ENCODE data around the gene GPC5.
"Not testable (repeated sequence)": the region's sequence is repeated elsewhere in the genome, so short reads cannot be mapped to it uniquely, and the experiment has no call there.

GPC5 gene

DNA sequence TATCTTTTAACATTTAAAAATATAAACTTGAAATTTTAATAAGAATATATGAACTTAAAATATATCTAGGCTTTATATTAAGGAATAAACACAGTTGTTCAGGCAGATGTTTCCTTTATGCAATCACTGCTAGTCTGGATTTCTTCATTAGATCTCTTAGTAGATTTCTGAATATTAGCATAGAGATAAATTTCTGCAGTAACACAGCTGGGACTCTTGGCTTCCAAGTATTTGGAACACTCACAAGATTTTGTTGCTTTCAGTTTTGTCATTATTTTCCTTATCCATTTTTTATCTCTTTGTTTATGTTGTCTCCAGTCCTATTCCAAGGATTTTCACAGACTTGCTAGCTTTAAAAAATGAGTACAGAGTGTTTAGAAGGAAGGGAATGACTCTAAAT lies 857.1 kb downstream of the GPC5 start:
- no peak for TF ChIP-seq ZNF274 (IDR thresholded peaks at IDR 0.05; ENCODE audit: low read depth, low read length)
- H3K4me3 ChIP-seq (ENCODE audit: low read length) = no peak overlapping the region

DNA sequence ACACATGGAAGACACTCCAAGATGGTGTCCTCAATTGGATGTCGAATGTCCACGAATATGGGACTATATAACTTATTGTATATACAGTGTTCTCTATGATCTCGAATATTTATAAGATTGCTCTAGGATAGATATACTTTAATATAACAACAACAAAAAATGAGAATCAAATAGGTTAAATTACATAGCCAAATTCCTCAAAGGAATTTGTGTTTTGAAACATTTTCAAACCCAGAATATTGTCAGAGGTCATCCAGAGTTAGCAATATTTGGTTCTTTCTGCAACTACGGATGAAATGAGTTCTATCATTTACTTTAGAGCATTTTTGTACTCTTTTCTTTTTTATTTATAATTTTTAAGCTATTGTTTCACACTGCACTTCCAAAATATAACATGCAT lies 857.8 kb downstream of the GPC5 start:
- TF ChIP-seq ZNF274 (IDR thresholded peaks at IDR 0.05; ENCODE audit: low read depth, low read length) = no peak
- no peak overlapping the region for H3K4me3 ChIP-seq (ENCODE audit: low read length)

DNA sequence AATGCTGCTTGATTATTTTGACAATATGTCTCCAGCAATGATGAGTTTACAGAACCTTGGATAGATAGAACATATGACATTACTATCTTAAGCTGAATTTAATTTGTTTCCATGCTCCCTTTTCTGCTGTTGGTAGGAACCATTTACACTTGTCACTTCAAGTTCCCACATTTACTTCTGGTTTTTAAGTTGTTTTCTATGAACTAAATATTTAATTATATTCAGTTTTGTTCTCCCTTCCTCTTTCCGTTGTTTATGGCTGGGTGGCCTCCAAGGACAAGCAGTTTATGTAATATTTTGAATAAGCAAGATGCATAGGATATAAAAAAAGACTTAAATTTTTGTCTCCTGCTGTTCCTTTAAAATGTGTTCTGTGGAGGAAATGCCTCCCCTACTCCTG lies 860.6 kb downstream of the GPC5 start:
- TF ChIP-seq ZNF274 (IDR thresholded peaks at IDR 0.05; ENCODE audit: low read depth, low read length) = no peak

DNA sequence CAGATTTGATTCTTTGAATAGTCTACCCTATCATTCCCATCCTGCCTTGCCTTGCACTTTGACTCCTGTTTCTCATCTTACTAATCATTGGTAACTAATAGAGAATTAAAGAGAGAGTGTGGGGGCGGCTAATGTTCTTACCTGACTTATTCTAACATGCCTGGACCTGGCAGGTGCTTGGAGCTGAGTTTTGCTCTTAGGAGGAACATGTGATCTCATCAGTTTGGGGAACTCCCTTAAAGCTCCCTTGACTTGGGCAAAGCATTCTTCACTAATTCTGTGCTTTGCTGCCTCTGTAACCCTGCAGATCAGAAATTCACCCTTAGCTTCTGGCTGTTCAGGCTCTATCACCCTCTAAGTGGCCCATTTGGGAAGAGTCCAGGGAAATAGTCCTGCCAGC lies 861.1 kb downstream of the GPC5 start:
- H3K4me3 ChIP-seq (ENCODE audit: low read length) = no peak overlapping the region
- TF ChIP-seq ZNF274 (IDR thresholded peaks at IDR 0.05; ENCODE audit: low read depth, low read length) = no peak

More for the DNA sequence above, 860.6 kb downstream of the GPC5 start:
- H3K4me3 ChIP-seq (ENCODE audit: low read length) = no peak overlapping the region

DNA sequence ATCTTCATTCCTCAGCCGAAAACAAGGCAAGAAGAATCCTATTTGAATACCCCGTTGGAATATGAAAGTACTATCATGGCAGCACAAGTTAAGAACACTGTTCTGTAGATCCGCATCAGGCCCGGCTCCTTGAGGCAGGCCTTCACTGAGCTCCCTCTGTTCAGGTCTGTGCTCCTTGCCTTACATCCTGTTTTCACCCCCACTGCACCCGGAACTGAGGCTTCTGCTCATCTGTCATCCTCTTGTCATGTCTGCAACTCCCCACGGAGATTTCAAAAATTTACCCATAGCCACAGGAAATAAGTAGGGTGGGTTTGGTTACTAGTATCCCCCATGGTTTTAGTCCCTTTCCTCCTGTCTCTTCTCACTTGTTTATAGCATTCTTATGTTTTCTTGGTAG lies 861.9 kb downstream of the GPC5 start:
- no peak for TF ChIP-seq ZNF274 (IDR thresholded peaks at IDR 0.05; ENCODE audit: low read depth, low read length)
- no peak overlapping the region for H3K4me3 ChIP-seq (ENCODE audit: low read length)

DNA sequence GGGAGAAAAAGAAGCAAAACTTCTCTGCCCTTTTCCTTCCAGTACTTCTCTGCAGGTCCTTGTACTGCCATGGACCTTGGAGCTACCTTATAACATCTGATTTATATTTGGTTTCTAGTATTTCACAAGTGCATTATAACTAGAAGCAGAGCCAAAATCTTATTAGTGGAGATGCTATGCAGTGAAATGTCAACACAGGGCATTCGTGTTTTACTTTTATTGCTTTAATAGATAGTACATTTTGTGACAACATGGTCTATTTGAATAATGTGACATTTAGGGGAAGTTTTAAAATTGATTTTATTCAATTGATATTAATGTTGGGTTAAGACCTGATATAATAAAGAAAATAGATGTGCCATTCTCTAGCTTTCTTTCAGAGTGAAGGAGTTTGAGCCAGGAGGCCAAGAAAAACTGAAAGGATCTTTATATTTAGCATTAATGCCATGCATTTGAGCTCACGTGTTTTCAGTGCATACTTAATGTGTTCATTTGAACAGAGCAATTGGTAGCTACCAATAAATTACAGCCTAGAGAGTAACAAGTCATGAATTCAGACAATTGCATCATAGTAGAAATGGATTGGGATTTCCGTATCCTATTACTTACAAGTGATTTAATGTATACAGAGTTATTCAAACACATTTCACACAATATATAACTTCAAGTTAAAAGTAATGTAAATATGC lies 863.8 kb downstream of the GPC5 start:
- no peak for TF ChIP-seq ZNF274 (IDR thresholded peaks at IDR 0.05; ENCODE audit: low read depth, low read length)
- no peak overlapping the region for H3K4me3 ChIP-seq (ENCODE audit: low read length)

DNA sequence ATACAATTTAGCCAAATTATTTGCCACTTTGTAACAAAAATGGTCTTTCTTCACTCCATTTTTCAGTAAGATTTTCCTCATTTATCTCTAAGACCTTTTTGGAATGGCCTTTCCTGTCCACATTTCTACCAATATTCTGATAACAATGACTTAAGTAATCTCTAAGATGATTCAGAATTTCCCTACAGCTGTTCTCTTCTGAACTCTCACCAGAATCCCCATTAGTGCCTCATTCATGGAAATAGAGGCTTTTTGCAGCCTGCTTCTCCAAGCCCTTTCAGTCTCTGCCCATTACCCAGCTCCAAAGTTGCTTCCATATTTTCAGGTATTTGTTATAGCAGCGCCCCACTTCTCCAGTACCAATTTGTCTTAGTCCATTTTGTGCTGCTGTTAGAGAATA lies 867.0 kb downstream of the GPC5 start:
- TF ChIP-seq ZNF274 (IDR thresholded peaks at IDR 0.05; ENCODE audit: low read depth, low read length) = no peak
- H3K4me3 ChIP-seq (ENCODE audit: low read length) = no peak overlapping the region

DNA sequence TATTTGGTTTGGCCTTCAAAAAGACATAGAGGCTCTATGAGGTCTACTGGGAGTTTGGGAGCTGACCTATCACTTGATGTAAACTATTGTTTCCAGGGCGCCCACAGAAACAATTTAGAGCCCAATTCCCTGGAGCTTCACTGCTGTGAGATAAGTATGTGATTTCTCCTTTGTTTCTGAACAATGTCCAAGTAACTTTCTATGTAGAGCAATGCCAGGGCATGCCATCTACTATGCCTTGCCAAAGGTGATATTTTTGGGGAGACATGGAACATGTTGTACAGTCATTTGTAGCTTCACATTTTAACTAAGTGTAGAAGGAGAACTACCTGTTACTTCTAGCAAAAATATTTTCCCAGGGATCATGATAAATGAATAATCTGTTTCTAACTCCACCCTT lies 872.6 kb downstream of the GPC5 start:
- TF ChIP-seq ZNF274 (IDR thresholded peaks at IDR 0.05; ENCODE audit: low read depth, low read length) = no peak
- no peak overlapping the region for H3K4me3 ChIP-seq (ENCODE audit: low read length)

DNA sequence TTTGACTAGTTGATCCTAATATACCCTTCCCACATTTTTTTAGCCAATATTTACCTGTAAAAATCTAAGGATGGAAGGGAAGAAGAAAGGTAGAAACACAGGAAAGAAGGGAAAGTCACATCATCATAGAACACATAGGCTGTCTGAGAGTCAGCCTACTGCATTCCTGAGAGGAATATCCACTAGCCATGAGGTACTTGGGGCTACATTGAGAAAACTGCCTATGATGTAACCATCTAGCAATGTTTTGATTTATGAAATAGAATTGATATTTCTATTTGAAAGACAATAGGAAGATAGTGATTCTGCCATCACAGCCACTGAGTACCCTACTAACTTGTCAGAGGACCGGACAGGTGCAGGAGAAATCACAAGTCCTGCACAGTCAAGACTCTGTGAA lies 873.8 kb downstream of the GPC5 start:
- no peak for TF ChIP-seq ZNF274 (IDR thresholded peaks at IDR 0.05; ENCODE audit: low read depth, low read length)
- no peak overlapping the region for H3K4me3 ChIP-seq (ENCODE audit: low read length)

DNA sequence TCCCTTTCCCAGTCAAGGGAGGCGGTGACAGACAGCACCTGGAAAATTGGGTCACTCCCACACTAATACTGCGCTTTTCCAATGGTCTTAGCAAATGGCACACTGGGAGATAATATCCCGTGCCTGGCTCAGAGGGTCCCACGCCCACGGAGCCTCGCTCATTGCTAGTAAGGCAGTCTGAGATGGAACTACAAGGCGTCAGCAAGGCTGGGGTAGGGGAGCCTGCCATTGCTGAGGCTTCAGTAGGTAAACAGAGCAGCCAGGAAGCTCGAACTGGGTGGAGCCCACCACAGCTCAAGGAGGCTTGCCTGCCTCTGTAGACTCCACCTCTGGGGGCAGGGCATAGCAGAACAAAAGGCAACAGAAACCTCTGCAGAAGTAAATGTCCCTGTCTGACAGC lies 882.6 kb downstream of the GPC5 start:
- not testable (repeated sequence) for H3K4me3 ChIP-seq (ENCODE audit: low read length)

DNA sequence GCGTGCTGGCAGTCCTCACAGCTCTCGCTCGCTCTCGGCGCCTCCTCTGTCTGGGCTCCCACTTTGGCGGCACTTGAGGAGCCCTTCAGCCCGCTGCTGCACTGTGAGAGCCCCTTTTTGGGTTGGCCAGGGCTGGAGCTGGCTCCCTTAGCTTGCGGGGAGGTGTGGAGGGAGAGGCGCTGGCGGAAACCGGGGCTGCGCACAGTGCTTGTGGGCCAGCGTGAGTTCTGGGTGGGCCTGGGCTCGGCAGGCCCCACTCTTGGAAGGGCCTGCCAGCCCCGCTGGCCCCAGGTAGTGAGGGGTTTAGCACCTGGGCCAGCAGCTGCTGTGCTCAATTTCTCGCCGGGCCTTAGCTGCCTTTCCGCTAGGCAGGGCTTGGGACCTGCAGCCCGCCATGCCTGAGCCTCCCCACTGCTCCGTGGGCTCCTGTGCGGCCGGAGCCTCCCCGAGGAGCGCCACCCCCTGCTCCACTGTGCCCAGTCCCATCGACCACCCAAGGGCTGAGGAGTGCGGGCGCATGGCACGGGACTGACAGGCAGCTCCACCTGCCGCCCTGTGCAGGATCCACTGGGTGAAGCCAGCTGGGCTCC lies 892.4 kb downstream of the GPC5 start:
- not testable (repeated sequence) for H3K4me3 ChIP-seq (ENCODE audit: low read length)

DNA sequence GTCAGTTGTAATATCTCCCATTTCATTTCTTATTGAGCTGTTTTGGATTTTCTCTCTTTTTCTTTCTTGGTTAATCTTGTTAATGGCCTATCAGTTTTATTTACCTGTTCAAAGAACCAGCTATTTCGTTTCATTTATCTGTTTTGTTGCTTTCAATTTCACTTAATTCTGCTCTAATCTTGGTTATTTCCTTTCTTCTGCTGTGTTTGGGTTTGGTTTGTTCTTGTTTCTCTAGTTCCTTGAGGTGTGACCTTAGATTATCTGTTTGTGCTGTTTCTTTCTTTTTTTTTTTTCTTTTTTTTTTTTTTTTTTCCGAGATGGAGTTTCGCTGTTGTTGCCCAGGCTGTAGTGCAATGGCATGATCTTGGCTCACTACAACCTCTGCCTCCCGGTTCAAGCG lies 896.1 kb downstream of the GPC5 start:
- H3K4me3 ChIP-seq (ENCODE audit: low read length) = not testable (repeated sequence)

DNA sequence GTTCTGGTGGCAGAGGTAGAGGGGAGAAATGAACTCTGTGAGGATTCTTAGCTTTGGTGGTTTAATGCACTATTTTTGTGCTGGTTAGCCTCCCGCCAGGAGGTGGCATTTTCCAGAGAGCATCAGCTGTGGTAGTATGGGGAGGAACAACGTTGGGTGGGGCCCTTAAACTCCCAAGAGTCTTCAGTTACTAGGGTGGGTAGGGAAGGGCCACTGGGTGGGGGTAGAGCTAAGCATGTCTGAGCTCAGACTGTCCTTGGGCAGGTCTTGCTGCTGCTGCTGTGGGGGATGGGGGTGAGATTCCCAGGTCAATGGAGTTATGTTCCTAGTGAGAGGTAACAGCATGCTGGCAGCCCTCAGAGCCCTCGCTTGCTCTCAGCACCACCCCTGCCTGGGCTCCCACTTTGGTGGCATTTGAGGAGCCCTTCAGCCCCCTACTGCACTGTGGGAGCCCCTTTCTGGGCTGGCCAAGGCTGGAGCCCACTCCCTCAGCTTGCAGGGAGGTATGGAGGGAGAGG lies 897.8 kb downstream of the GPC5 start:
- H3K4me3 ChIP-seq (ENCODE audit: low read length) = not testable (repeated sequence)

DNA sequence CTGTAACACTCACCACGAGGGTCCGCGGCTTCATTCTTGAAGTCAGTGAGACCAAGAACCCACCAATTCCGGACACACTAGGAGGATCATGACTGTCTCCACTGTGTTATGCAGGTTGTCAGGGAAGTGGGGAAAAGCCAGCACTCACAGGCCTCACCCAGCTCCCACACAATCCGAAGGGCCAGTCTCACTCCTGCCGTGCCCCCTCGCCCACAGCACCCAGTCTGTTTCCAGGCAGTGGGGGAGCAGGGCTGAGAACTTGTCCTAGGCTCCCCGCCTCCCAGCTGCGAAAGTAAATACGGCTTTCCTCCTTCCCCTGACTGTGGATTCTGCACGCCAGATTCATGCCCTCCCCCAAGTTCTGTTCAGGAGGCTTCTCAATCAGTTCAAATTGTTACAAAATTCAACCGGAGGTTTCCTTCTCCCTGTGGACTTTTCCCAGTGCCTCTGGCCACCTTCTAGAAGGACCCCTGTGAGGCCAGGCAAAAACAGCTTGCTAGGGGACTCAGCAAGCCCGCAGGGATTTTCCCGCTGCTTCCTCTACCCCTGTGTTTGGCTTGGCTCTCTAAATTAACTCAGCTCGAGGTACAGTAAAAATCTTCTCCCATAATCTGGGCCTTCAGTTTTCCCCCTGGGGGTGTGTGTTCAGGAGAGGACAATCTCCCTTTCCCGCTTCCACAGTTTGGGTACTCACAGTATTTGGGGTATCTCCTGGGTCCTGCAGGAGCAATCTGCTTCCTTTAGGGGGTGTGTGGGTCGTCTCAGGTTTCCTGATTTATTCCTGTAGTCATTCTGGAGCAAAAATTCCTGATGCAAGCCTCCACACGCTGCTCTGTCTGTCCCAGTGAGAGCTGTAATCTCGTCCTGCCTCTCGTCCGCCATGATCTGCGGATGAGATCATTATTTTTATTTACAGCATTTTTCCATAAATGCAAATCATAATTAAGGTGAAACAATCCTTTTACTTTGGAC lies 899.8 kb downstream of the GPC5 start:
- TF ChIP-seq ZNF274 (IDR thresholded peaks at IDR 0.05; ENCODE audit: low read depth, low read length) = no peak
- no peak overlapping the region for H3K4me3 ChIP-seq (ENCODE audit: low read length)

DNA sequence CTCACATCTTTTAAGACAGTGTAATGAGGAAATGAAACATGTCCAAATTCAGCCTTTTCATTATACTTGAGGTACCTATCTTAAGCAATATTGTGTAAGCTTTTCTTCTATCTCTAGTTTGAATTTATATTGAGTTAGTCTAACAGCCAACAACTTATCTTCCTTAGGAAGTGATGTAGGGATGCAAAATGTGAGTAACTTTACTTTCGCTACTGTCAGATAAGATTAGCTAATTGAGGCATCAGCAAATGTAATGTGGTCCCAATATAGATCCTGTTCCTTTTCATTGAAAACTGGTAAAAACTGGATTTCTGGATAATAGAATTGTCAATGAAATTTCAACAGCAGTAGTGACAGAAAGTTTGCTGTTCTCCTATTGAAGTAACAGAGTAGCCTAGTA lies 902.2 kb downstream of the GPC5 start:
- TF ChIP-seq ZNF274 (IDR thresholded peaks at IDR 0.05; ENCODE audit: low read depth, low read length) = no peak
- no peak overlapping the region for H3K4me3 ChIP-seq (ENCODE audit: low read length)

Measured in GM08714 (cell line).